ENCODE results near the gene PRKAG2.

DNA sequence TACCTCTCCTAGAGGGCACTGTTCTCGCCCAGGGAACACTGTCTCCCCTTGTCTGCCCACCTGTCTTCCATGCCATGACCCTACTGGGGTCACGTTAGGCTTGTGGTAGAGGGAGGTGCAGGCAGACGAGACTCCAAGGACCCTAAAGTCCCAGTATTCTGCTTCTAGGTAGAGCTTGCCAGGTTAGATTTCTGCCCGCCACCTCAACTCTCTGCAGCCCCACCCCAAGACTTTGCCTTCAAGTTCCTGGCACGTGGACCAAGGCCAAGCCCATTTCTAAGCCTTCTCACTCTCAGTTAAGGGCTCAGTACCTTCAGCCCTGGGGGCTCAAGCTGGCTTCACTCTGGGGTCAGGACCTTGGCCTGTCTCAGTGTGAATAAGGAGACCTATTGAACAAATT lies 16.1 kb downstream of the PRKAG2 start:
- TF ChIP-seq, protein P1, sequence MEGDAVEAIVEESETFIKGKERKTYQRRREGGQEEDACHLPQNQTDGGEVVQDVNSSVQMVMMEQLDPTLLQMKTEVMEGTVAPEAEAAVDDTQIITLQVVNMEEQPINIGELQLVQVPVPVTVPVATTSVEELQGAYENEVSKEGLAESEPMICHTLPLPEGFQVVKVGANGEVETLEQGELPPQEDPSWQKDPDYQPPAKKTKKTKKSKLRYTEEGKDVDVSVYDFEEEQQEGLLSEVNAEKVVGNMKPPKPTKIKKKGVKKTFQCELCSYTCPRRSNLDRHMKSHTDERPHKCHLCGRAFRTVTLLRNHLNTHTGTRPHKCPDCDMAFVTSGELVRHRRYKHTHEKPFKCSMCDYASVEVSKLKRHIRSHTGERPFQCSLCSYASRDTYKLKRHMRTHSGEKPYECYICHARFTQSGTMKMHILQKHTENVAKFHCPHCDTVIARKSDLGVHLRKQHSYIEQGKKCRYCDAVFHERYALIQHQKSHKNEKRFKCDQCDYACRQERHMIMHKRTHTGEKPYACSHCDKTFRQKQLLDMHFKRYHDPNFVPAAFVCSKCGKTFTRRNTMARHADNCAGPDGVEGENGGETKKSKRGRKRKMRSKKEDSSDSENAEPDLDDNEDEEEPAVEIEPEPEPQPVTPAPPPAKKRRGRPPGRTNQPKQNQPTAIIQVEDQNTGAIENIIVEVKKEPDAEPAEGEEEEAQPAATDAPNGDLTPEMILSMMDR (IDR thresholded peaks at IDR 0.05) = no peak
- TF ChIP-seq EZH2phosphoT487 (IDR thresholded peaks at IDR 0.05; ENCODE audit: borderline replicate concordance, low read depth) = no peak
- no peak for TF ChIP-seq NRF1 (IDR thresholded peaks at IDR 0.05; ENCODE audit: low read depth, low read length)
- TF ChIP-seq, protein P2, sequence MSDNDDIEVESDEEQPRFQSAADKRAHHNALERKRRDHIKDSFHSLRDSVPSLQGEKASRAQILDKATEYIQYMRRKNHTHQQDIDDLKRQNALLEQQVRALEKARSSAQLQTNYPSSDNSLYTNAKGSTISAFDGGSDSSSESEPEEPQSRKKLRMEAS (IDR thresholded peaks at IDR 0.05; ENCODE audit: low read depth) = no peak
- no peak for TF ChIP-seq FOSL2 (IDR thresholded peaks at IDR 0.05; ENCODE audit: borderline replicate concordance, low read depth)
- TF ChIP-seq POLR2AphosphoS5 (IDR thresholded peaks at IDR 0.05; ENCODE audit: low read depth, low read length) = no peak
- TF ChIP-seq, protein P3, sequence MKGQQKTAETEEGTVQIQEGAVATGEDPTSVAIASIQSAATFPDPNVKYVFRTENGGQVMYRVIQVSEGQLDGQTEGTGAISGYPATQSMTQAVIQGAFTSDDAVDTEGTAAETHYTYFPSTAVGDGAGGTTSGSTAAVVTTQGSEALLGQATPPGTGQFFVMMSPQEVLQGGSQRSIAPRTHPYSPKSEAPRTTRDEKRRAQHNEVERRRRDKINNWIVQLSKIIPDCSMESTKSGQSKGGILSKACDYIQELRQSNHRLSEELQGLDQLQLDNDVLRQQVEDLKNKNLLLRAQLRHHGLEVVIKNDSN (IDR thresholded peaks at IDR 0.05; ENCODE audit: borderline replicate concordance, low read depth) = no peak
- TF ChIP-seq, protein P4, sequence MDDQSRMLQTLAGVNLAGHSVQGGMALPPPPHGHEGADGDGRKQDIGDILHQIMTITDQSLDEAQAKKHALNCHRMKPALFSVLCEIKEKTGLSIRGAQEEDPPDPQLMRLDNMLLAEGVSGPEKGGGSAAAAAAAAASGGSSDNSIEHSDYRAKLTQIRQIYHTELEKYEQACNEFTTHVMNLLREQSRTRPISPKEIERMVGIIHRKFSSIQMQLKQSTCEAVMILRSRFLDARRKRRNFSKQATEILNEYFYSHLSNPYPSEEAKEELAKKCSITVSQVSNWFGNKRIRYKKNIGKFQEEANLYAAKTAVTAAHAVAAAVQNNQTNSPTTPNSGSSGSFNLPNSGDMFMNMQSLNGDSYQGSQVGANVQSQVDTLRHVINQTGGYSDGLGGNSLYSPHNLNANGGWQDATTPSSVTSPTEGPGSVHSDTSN (IDR thresholded peaks at IDR 0.05) = no peak
- no peak for TF ChIP-seq ZBTB33 (IDR thresholded peaks at IDR 0.05; ENCODE audit: borderline replicate concordance, low read depth)
